Right lobe of liver (tissue), 6 donors: ENCODE data around the gene PDGFD. TPM values are rescaled to one million over a fixed set of nuclear protein-coding genes. Genes with fewer than 3 reads are reported as not detected.

Experiments
- ATAC-seq, 4 donors: fragments of 200-7000 bp; cut with Tn5 transposase; one replicate each; pipeline ENCODE4 v1.9.1; 2020; ENCODE audit warnings: mild to moderate bottlenecking in 4 of 4, moderate library complexity in 4 of 4
- DNase-seq, 3 donors: peaks; one replicate each; pipeline ENCODE4 v3.0.0-alpha.2; 2020
- H3K27ac ChIP-seq, 3 donors: fragments of 200-600 bp; one replicate each; pipeline ENCODE4 v1.8.0; 2022
- H3K27me3 ChIP-seq, 2 donors: fragments of 200-600 bp; one replicate each; pipeline ENCODE4 v1.8.0; 2022
- H3K36me3 ChIP-seq, 4 donors: fragments of 200-600 bp; sonication (generic) in 1 of 4; one replicate each; pipeline versions ENCODE4 v1.5.1 to v1.8.0; 2017 to 2022; ENCODE audit warnings: control low read depth in 1 of 4
- H3K4me1 ChIP-seq, 4 donors: fragments of 200-600 bp; sonication (generic) in 1 of 4; one replicate each; pipeline versions ENCODE4 v1.5.1 to v1.8.0; 2017 to 2022; ENCODE audit warnings: control low read depth in 1 of 4
- H3K4me3 ChIP-seq, 3 donors: fragments of 200-600 bp; one replicate each; pipeline ENCODE4 v1.8.0; 2022
- H3K9me3 ChIP-seq, 4 donors: fragments of 200-600 bp; sonication (generic) in 1 of 4; one replicate each; pipeline versions ENCODE4 v1.5.1 to v1.8.0; 2017 to 2022; ENCODE audit warnings: control low read depth in 1 of 4
- CTCF ChIP-seq, 4 donors: fragments of 200-600 bp in 3 of 4; fragments of 450-650 bp in 1 of 4; IDR thresholded peaks; one replicate each; pipeline versions ENCODE4 v1.5.1 to v1.8.0; 2016 to 2022; ENCODE audit warnings: antibody characterized with exemption in 4 of 4, mild to moderate bottlenecking in 2 of 4
- POLR2A ChIP-seq: fragments of 450-650 bp; IDR thresholded peaks from one replicate; pipeline ENCODE4 v1.6.1; 2017; ENCODE audit warnings: antibody characterized with exemption, mild to moderate bottlenecking
- WGBS: methylation state at CpG from one replicate; pipeline ENCODE4 v1.1.6; 2018; ENCODE audit warnings: low coverage, low lambda C conversion rate; ENCODE audit not compliant: insufficient coverage; ENCODE audit errors: missing lambda C conversion rate; 5-methylcytosine and 5-hydroxymethylcytosine counted together
- intact Hi-C, 2 donors: fragments of 100-400 bp; cut with DNase I; formaldehyde crosslinking; loops; one replicate each; pipeline versions ENCODE4 v1.11.2 to v1.14.1; 2022
- total RNA-seq, 6 experiments: library from RNA; depleted of rRNA in 2 of 6; stranded (reverse); fragments of >200 nt in 2 of 6; fragmentation: NEBNext Ultra II Directional in 3 of 6; extraction: Animal tissue kit (Norgen Biotek cat#: 25700) in 3 of 6; gene quantifications; one replicate each; pipeline versions ENCODE4 v1.1.0 to v1.2.4, GENCODE V29; 2016 to 2023
- donor health status: DM: no; HTN: yes; CAD: no.
- donor health status: DM: no; HTN: no; CAD: no.
- donor health status: DM: no; HTN: no; CAD: no.
- donor health status: DM: no; HTN: yes; CAD: no.
- donor health status: DM: no; HTN: yes; CAD: no.

Gene PDGFD
- total RNA-seq, 6 experiments from 2014 or later = 0.84 to 1.6 (median 1.1) TPM

- Histone ChIP-seq H3K4me3 (no peak overlapping the region), H3K9me3 (no peaks in the 10 kb centered on the region), H3K4me1 (no peaks in the 10 kb centered on the region), H3K27me3 (no peaks in the 10 kb centered on the region), H3K27ac (no peak overlapping the region), H3K36me3 (no peaks in the 10 kb centered on the region)
- TF ChIP-seq CTCF (IDR thresholded peaks at IDR 0.05) = no peak
- TF ChIP-seq POLR2A = no peak
- DNase-seq (no peak), ATAC-seq (no peak)
- 60% methylated on average over 6 of the region's 6 CpGs for WGBS
- intact Hi-C loops = no loop called here
These were observed 21.2 kb downstream of the PDGFD start for GRCh38 chr11:104142698-104143097.

GRCh38 chr11:104136861-104137260 lies 27.1 kb downstream of the PDGFD start:
- no peak for TF ChIP-seq POLR2A
- no peak for TF ChIP-seq CTCF (IDR thresholded peaks at IDR 0.05)
- Histone ChIP-seq H3K36me3 (no peaks in the 10 kb centered on the region), H3K27me3 (no peaks in the 10 kb centered on the region), H3K9me3 (no peaks in the 10 kb centered on the region), H3K4me1 (no peaks in the 10 kb centered on the region), H3K27ac (no peak overlapping the region), H3K4me3 (no peak overlapping the region)
- intact Hi-C loops = no loop called here
- no peak for DNase-seq
- ATAC-seq = no peak

- no CpG with 5 or more reads among the region's 1 CpG for WGBS
These were observed 29.2 kb downstream of the PDGFD start for GRCh38 chr11:104134745-104135144.

GRCh38 chr11:104130161-104130560 lies 33.8 kb downstream of the PDGFD start:
- H3K4me1 ChIP-seq = no peaks in the 10 kb centered on the region
- ATAC-seq (no peak), DNase-seq (no peak)
- H3K4me3 ChIP-seq = no peak overlapping the region
- H3K27me3 ChIP-seq = no peaks in the 10 kb centered on the region
- no peaks in the 10 kb centered on the region for H3K9me3 ChIP-seq
- intact Hi-C loops = no loop called here
- H3K36me3 ChIP-seq = no peaks in the 10 kb centered on the region
- H3K27ac ChIP-seq = no peak overlapping the region
- 56% methylated on average over 1 of the region's 1 CpG for WGBS
- TF ChIP-seq CTCF (IDR thresholded peaks at IDR 0.05) (no peak), POLR2A (no peak)

More at GRCh38 chr11:104134745-104135144, 29.2 kb downstream of the PDGFD start:
- H3K4me1 ChIP-seq = no peaks in the 10 kb centered on the region
- H3K9me3 ChIP-seq = no peaks in the 10 kb centered on the region
- TF ChIP-seq CTCF (IDR thresholded peaks at IDR 0.05) = no peak
- TF ChIP-seq POLR2A = no peak
- H3K27me3 ChIP-seq = no peaks in the 10 kb centered on the region
- no peak for ATAC-seq
- DNase-seq = no peak
- no peak overlapping the region for H3K27ac ChIP-seq
- no peak overlapping the region for H3K4me3 ChIP-seq
- H3K36me3 ChIP-seq = no peaks in the 10 kb centered on the region
- intact Hi-C loops = no loop called here

- ATAC-seq (no peak), DNase-seq (no peak)
- Histone ChIP-seq H3K4me3 (no peak overlapping the region), H3K27ac (no peak overlapping the region), H3K9me3 (no peaks in the 10 kb centered on the region), H3K4me1 (no peaks in the 10 kb centered on the region), H3K27me3 (no peaks in the 10 kb centered on the region), H3K36me3 (no peaks in the 10 kb centered on the region)
- WGBS = 57% methylated on average over 3 of the region's 3 CpGs
- TF ChIP-seq CTCF (IDR thresholded peaks at IDR 0.05) (no peak), POLR2A (no peak)
- intact Hi-C loops = no loop called here
These were observed 34.8 kb downstream of the PDGFD start for GRCh38 chr11:104129145-104129544.
